ENCODE results near the gene VEZT. TPM values are rescaled to one million over a fixed set of nuclear protein-coding genes. Genes with fewer than 3 reads are reported as not detected.
"Not testable (repeated sequence)": the region's sequence is repeated elsewhere in the genome, so short reads cannot be mapped to it uniquely, and the experiment has no call there.

VEZT gene
- total RNA-seq, 1 donor from 2014 or later, result 51.5 TPM

DNA sequence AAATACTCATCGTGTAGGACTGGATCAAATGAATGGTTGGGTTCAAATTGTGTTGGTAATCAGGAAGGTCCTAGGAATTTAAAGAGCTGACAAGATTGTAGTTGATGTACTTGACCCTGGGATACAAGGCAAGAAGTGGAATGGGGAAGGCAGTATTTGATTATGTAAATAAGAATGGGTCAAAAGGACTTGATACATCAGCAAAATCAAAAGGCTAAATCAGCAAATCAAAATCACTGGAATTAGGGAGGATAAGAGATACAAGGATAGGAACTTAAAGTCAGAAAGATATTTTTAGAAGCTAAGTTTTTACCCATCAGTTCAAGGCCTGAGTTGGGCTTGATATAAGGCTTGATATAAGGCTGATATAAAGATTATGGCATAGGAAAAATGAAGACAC, 65.8 kb downstream of the VEZT start:
- no peak for DNase-seq (ENCODE audit: missing footprints)
- ATAC-seq, result no peak
- intact Hi-C loops (cut with DNase I), result no loop called here

DNA sequence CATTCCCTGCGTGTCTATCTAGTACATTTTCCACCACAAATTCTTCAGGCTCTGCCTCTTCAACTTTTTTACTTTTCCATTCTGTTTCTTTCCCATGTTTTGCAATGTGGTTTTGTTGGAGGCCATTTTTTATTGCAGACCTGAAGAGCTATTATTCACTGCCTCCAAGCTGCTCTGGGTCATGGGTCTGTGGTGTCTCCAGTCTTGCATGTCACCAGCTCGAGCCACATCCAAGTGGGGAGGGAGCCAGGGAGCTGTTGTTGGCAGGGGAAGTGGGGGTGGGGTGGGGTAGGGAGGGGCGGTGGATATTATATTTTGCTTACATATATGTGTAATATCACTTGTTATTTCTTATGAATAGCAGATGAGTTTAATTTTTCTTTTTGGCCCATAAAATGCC, 69.1 kb downstream of the VEZT start:
- DNase-seq (ENCODE audit: missing footprints) (no peak), ATAC-seq (no peak)
- intact Hi-C loops (cut with DNase I), result no loop called here

DNA sequence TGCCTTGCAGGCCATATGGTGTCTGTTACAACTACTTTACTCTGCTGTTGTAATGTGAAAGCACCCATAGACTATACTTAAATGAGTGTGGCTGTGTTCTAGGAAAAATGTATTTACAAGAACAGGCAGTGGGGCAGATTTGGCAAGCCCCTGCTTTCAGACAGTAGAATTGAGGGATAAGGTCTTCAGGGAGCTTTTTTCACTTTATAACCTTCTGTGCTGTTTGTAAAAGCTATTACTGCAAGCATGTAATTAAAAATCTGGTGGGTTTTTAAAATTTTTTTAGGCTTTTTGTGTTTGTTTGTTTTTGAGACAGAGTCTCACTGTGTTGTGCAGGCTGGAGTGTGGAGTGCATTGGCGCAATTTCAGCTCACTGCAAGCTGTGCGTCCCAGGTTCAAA, 73.9 kb downstream of the VEZT start:
- no peak for ATAC-seq
- intact Hi-C loops (cut with DNase I), result no loop called here
- DNase-seq (ENCODE audit: missing footprints), result no peak

DNA sequence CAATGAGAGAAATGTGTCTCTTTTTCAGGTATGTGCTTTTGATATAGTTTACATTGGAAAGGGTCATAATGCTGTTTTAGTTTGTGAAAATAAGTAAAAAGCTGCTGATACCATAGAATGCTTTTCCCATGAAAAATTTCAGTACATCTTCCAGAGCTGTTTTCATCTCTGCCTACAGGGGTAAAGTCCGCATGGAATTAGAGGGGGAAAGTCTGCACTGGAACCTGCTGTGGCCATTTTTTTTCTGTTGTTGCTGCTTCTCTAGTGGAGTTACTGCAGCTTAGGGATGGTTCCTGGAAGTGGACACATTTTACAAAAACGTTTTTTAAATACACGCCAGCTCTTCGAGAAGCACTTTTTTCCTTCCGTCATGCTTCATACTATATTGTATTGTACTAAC, 81.3 kb downstream of the VEZT start:
- intact Hi-C loops (cut with DNase I), result no loop called here
- DNase-seq (ENCODE audit: missing footprints) (no peak), ATAC-seq (no peak)

DNA sequence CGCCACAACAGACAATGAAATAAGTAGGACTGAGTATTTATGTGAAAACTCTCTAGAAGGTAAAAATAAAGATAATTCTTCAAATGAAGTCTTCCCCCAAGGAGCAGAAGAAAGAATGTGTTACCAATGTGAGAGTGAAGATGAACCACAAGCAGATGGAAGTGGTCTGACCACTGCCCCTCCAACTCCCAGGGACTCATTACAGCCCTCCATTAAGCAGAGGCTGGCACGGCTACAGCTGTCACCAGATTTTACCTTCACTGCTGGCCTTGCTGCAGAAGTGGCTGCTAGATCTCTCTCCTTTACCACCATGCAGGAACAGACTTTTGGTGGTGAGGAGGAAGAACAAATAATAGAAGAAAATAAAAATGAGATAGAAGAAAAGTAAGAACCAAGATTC, 82.7 kb downstream of the VEZT start:
- DNase-seq (ENCODE audit: missing footprints), result no peak
- ATAC-seq, result no peak
- intact Hi-C loops (cut with DNase I), result no loop called here

DNA sequence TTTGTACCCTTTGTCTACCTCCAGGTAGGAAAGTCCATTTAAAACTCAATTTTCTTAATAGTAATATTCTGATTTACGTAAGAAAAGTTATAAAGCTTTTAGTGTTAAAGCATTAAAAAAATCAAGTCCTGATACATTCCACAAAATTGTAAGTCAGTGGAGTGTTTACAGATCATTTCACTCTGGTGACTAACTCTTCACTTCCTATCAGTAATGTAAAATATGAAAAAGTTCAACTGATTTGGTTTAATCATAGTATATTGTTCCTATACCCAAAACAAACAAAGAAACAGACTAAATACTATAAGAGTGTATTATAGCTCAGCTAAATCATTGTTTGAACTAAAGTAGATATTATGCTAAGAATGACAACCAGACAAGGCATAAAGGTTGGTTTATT, 85.9 kb downstream of the VEZT start:
- ATAC-seq, result no peak
- DNase-seq (ENCODE audit: missing footprints), result no peak
- intact Hi-C loops (cut with DNase I), result no loop called here

DNA sequence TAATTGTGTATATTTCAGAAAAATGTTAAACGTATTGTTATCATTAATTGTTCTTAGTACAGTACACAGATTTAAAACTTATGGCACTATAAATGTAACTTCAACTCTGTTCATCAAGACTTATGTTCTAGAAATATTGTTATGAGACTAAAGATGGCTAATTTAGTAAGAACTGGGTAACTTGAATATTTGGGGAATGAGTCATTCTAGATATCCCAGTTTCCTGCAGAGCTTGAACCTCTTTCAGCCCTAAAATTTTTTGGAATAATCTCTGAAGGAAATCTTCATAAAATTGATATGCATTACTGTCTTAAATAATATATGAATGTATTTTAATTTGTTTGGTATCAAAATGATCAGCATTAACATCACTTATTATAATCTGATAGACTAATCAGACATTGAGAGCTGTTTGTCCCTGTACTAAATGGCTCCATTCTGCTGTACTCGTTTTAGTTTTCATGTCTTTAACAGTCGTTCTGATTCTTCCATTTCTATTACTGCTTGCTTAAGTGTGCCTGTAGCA, 87.1 kb downstream of the VEZT start:
- DNase-seq (ENCODE audit: missing footprints), result no peak
- intact Hi-C loops (cut with DNase I), result no loop called here
- no peak for ATAC-seq

DNA sequence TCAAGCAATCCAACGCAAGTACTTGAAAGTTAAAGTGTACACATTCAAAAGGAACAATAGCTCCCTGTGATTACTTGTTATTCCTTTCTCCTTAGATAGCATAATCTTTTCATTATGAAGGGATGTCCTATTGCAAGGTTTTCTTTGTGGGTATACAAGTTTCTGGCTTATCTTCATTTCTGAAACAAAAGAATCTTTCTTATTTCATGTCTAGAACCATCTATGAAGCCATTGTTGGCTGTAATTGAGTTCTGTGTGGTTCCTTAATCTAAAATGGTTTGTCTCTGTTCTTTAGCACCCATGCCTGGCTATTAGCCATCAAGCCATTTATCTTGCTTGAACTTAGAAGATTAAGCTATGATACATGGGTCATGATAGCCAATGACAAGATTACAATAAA, 95.0 kb downstream of the VEZT start:
- intact Hi-C loops (cut with DNase I), result no loop called here
- DNase-seq (ENCODE audit: missing footprints) (no peak), ATAC-seq (no peak)

DNA sequence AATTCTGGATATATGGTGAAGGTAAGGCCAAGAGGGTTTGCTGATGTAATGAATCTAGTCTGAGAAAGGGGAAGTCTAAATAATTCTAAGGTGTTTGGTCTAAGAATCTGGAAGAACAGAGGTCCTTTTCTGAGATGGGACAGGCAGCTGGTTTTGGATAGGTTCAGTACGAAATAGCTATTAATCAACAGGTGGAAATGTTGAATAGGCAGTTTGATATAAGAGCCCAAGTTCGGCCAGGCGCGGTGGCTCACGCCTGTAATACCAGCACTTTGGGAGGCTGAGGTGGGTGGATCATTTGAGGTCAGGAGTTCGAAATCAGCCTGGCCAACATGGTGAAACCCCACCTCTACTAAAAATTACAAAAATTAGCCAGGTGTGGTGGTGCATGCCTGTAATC, 97.1 kb downstream of the VEZT start:
- ATAC-seq; intact Hi-C loops (cut with DNase I); DNase-seq (ENCODE audit: missing footprints): not testable (repeated sequence)

DNA sequence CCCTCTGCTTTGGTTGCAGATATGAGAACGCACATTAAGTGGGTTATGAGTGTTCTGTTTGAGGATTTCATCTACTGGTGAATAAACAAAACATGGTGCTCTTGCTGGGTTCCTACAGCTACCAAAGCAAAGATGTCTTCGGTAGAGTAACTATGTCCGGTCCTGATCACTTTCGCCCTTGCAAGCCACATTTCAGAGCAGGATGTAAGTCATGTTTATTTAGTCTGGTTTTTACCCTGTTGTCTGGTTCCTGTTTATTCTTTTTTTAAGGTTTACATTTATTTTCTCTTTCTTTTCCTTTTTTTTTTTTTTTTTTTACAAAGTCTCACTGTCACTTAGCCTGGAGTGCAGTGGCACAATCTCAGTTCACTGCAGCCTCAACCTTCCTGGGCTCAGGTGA, 99.2 kb downstream of the VEZT start:
- DNase-seq (ENCODE audit: missing footprints) (no peak), ATAC-seq (no peak)
- intact Hi-C loops (cut with DNase I), result no loop called here

DNA sequence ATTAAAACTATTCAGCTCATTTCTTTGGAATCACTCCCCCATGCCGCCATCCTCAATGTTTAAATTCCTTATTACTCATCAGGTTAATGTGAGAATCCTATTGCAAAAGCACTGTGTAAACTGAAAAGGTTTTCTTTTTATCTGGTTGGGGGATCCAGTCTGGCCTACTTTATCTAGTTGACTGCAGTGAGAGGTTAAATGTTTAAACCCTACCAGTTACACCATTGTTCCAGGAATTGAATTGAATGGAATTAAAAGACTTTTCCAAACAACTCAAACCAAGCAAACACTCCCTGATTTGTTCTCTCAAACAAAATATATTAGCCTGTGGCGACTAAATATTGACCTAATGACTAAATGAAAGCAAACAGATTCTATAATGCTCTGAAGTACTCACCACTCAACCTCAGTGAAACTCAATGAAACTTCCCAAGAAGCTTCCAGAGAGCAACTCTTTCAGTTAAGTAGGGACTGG, 100.5 kb downstream of the VEZT start:
- DNase-seq (ENCODE audit: missing footprints), result no peak
- intact Hi-C loops (cut with DNase I), result no loop called here
- ATAC-seq, result no peak

DNA sequence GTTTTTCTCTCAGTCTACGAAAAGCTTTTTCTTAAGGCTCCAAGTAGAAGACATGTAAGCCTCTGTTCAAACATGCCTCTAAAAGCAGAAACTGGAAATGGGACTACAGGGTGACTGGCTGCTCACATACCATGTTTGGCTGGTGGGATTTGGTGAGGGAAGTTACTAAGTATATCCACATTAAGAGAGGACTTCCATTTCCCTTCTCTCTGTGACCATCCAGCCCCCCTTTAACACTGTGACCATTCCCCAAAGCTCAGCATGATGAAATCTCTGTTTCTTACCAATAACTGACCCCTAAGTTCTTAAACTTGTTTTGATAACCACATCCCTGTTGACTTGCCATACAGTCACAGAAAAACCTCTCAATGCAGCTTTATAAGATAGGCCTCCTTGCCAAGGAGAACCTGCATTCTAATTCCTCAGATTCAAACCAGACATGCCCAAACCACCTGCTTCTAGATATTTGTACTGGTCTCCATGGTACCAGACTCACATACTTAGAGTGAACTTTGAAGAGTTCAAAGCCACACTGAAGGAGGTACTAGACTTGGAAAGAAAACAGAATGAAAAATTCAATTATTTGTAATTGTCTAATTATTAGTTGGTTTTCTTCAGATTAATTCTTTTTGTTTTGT, 102.2 kb downstream of the VEZT start:
- DNase-seq (ENCODE audit: missing footprints) (no peak), ATAC-seq (no peak)
- intact Hi-C loops (cut with DNase I), result no loop called here

DNA sequence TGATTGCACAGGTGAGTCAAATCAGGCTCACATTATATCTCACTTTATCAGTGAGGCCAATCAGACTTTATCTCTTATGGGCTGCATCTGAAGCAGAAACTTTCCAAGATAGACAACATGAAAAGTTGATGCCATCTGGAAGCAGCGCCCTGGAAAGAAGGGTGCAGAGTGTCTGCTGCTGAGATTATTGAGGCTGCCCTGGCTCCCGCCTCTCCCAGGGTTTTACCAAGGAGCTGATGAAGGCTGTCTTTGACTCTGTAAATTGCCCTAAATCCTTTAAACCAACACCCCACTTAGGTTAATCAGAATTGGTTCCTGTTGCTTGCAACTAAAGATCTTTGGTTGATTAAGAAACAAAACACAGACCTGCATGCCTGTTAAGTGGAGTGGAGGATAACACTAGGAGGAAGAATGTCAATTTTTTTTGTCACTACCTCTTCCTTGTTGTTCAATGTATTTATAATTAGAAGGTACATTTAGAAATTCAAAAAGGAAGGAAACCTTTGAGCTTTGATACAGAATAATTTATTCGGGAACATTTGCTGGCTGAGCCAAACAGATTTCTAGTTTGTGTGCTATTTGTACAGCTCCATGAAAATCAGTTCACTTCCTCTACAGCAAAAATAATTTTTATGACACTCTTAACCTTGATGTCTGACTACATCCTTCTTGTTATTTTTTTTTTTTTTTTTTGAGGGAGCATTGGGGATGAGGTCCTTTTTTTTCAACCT, 104.1 kb downstream of the VEZT start:
- intact Hi-C loops (cut with DNase I), result no loop called here
- no peak for DNase-seq (ENCODE audit: missing footprints)
- ATAC-seq, result no peak

DNA sequence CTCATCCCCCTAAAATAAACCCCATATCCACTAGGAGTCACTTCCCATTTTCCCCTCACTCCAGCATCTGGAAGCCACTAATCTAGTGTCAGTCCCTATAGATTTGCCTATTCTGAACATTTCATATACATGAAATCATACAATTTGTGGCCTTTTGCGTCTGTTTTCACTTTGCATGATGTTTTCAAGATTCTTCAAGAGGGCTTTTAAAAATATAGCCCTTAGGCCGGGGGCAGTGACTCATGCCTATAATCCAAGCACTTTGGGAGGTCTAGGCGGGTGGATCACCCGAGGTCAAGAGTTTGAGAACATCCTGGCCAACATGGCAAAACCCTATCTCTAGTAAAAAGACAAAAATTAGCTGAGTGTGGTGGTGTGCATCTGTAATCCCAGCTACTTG, 104.7 kb downstream of the VEZT start:
- no peak for DNase-seq (ENCODE audit: missing footprints)

DNA sequence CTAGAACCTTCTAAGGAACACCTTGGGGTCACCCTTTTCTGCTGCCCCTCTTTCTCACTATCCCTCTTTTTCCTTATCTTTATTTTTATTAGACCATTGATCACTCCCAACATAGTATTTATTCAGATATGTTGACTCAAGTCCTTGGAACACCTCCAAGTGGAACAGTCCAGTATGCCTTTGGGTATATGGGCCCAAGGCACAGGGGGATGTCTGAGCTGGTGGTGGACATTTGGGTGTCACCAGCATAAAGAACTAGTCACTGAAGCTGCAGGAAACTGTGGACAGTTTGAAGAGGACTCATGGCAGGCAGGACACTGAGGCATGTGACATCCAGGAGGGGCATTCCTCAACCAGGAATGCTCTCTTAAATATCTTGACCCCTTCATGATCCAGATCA, 105.6 kb downstream of the VEZT start:
- ATAC-seq (no peak), DNase-seq (ENCODE audit: missing footprints) (no peak)
- intact Hi-C loops (cut with DNase I), result no loop called here

More for the DNA sequence above, 104.7 kb downstream of the VEZT start:
- ATAC-seq, result no peak
- intact Hi-C loops (cut with DNase I), result no loop called here

DNA sequence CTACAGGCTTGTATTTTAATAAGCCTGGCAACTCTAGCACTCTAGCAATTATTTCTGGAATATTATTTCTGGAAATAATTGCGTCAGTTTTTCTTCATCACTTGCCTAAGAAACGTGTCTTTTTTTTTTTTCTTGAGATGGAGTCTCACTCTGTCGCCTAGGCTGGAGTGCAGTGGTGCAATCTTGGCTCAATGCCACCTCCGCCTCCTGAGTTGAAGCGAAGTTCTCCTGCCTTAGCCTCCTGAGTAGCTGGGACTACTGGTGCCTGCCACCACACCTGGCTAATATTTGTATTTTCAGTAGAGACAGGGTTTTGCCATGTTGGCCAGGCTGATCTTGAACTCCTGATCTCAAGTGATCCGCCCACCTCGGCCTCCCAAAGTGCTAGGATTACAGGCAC, 106.6 kb downstream of the VEZT start:
- ATAC-seq; DNase-seq (ENCODE audit: missing footprints); intact Hi-C loops (cut with DNase I): not testable (repeated sequence)

DNA sequence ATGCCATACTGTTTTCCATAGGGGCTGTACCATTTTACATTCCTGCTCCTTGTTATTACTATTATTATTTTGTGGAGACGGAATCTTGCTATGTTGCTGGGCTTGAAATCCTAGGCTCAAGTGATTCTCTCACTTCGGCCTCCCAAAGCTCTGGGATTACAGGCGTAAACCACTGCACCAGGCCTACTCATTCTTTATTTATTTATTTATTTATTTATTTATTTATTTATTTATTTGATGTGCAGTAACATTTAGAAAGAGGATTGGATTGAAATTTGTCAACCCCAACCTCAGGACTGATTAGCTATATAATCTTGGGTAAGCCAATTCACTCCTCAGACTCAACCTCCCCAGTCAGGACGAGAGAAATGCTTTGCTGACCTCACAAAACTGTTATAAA, 107.9 kb downstream of the VEZT start:
- DNase-seq (ENCODE audit: missing footprints), result no peak
- intact Hi-C loops (cut with DNase I), result no loop called here
- ATAC-seq, result no peak

DNA sequence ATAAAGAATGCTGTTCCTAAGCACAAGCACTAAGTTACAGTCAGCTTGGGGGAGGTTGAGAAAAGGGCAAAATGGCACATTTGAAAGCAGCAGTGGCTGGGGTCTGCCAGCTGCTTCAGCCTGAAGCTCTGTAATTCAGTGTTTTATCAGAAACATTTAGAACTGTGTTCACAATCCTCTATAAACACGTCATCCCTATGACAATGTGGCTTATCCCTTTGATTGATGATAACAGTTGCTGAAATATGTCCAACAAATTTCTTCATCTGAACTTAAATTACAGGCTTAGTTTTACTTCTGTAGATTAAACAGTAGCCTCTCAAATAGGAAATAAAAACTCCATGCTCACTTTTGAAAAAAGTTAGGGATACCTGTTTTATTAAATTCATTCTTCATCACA, 108.8 kb downstream of the VEZT start:
- DNase-seq (ENCODE audit: missing footprints) (no peak), ATAC-seq (no peak)
- intact Hi-C loops (cut with DNase I), result no loop called here

DNA sequence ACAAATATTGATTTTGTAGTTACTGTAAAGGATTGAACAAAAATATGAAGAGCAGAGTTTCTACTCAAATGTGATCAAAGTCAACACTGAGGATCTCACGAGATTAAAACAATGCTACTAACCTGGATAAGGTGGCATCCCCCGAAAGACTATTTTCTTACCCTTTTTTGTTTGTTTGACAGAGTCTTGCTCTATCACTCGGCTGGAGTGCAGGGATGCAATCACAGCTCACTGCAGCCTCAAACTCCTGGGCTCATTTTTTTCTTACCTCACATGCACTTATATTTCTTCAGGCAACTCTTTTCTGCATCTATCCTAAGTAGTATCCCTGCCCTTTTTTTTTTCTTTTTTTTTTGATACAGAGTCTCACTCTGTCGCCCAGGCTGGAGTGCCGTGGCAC, 109.2 kb downstream of the VEZT start:
- DNase-seq (ENCODE audit: missing footprints), result no peak
- intact Hi-C loops (cut with DNase I), result no loop called here
- ATAC-seq, result no peak

DNA sequence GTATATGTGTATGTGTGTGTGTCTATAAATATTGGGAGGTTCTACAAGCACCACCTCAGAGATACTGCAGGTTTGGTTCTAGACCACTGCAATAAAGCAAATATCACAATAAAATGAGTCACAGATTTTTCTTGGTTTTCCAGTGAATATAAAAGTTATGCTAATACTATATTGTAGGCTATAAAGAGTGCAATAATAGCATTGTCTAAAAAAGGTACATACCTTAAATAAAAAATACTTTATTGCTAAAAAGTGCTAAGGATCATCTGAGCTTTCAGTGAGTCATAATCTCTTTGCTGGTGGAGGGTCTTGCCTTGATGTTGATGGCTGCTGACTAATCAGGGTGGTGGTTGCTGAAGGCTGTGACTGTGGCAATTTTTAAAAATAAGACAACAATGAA, 111.1 kb downstream of the VEZT start:
- DNase-seq (ENCODE audit: missing footprints), result no peak
- intact Hi-C loops (cut with DNase I), result no loop called here
- ATAC-seq, result no peak

Data from Right ventricle myocardium inferior (tissue), 1 donor.